Neural progenitor cell (in vitro differentiated cells): ENCODE measurements around the gene ARSB.

Experiments used
- EZH2 ChIP-seq: fragments of 200-600 bp; sonication (generic); IDR thresholded peaks from 2 replicates; pipeline ENCODE4 v1.6.1; 2017; ENCODE audit warnings: antibody characterized with exemption, mild to moderate bottlenecking, moderate library complexity
- TF ChIP-seq, protein P1 (sequence below): fragments of 200-600 bp; sonication (generic); IDR thresholded peaks from 2 replicates; pipeline ENCODE4 v1.5.1; 2017; ENCODE audit warnings: antibody characterized with exemption, mild to moderate bottlenecking

DNA sequence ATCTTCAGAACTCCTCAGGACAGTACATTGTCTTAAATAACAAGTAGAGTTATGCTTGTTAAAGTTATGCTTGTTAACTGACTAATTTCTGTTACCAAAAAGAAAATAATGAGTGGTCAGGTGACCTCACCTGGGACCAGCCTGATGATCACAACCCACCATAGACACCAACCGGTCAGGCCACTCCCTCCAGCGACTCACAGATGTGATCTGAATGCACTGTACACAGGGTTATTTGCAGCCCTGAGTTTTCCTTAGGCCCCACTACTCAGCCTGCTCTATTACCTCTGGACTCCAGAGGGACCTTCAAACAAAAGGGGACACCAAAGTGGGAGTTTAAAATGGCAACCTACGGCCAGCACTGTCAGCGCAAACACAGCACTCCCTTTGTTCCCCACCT lies 55.3 kb downstream of the ARSB start:
- TF ChIP-seq, protein P1, sequence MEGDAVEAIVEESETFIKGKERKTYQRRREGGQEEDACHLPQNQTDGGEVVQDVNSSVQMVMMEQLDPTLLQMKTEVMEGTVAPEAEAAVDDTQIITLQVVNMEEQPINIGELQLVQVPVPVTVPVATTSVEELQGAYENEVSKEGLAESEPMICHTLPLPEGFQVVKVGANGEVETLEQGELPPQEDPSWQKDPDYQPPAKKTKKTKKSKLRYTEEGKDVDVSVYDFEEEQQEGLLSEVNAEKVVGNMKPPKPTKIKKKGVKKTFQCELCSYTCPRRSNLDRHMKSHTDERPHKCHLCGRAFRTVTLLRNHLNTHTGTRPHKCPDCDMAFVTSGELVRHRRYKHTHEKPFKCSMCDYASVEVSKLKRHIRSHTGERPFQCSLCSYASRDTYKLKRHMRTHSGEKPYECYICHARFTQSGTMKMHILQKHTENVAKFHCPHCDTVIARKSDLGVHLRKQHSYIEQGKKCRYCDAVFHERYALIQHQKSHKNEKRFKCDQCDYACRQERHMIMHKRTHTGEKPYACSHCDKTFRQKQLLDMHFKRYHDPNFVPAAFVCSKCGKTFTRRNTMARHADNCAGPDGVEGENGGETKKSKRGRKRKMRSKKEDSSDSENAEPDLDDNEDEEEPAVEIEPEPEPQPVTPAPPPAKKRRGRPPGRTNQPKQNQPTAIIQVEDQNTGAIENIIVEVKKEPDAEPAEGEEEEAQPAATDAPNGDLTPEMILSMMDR, result no peak
- TF ChIP-seq EZH2, result no peak
